Fibroblast of upper back skin (primary cell): ENCODE data around the gene SPIN2A.
"Not testable (repeated sequence)": the region's sequence is repeated elsewhere in the genome, so short reads cannot be mapped to it uniquely, and the experiment has no call there.

Experiments
- DNase-seq: peaks from one replicate; pipeline ENCODE4 v3.0.0-alpha.2; 2013

The SPIN2A gene

DNA sequence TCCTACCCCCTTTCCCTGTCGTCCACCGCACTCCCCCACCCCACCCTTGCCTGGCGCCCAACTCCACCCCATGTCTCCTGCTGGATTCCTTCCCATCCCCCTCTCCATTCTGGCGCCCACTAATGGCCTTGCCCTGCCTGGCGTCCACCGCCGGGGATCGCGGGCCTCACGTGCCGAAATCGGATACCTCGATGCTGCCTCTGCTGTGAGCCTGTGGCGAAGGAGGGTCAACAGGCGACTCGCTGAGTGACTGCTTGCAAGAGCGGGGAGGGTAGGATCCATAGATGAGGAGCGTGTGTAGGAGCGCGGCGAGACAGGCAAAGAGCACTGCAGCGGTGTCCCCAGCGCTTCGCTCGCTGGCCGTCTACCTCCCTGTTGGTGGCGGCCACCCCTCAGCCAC lies at the start of gene SPIN2A:
TSS of gene SPIN2A (minus strand) at position 325 of the 400 bp plus-strand sequence. CDS start 800 bp downstream, outside the sequence.
- peak; percentile 4 for DNase-seq

DNA sequence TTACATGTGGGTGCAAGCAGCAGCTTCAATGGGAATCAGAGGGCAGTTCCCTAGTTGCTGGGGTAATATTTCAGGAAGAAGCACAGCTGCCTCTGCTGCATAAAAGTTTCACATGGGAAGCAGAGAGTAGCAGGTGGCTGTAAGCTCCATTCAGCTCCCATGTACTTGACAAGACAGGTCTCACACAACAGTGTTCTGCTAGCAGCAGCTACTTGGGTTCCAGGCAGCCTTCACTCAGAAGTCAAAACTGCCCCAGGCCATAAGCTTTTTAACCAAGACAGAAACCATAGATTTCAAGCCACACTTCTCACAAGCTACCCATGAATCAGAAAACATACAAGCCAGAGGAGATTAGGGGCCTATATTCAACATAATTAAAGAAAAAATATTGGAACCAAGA lies 41.4 kb upstream of the SPIN2A start:
- no peak for DNase-seq

GRCh38 chrX:57177070-57177469 lies 39.9 kb upstream of the SPIN2A start:
- no peak for DNase-seq

DNA sequence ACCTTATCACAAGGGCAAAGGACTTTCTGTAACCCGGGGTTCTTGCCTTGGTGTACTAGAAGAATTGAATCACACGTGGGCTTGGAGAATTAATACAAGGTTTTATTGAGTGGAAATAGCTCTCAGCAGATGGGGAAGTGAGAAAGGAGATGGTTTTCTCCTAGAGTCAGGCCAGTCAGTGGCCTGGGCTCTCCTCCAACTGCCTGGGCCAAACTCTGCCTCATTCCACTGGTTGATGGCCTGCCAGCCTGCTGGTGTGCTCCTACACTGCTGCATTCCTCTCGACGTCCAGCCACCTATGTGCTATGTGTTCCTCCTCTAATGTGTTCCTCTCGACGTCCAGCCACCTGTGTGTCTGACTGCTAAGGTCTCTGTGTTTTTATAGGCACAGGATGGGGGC lies 35.3 kb upstream of the SPIN2A start:
- no peak for DNase-seq

GRCh38 chrX:57156397-57157049 lies 19.3 kb upstream of the SPIN2A start:
- DNase-seq, result no peak

DNA sequence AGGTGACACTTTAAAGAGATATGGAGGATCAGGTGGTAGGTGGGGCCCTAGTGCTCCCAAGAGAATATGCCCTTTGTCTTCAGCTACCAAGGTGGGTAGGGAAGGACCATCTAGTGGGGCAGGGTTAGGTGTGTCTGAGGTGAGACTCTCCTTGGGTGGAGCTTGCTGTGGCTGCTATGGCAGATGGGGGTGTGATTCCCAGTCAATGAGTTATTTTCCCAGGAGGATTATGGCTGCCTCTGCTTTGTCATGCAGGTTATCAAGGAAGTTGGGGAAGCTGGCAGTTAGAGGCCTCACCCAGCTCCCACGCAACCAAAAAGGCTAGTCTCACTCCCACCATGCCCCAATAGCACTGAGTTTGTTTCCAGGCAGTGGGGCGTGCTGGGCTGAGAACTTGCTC lies 18.0 kb upstream of the SPIN2A start:
- no peak for DNase-seq

DNA sequence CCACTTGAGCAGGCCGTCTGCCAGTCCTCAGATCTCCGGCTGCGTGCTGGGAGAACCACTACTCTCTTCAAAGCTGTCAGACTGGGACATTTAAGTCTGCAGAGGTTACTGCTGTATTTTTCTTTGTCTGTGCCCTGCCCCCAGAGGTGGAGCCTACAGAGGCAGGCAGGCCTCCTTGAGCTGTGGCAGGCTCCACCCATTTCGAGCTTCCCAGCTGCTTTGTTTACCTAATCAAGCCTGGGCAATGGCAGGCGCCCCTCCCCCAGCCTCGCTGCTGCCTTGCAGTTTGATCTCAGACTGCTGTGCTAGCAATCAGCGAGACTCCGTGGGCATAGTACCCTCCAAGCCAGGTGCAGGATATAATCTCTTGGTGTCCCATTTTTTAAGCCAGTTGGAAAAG lies 15.0 kb upstream of the SPIN2A start:
- not testable (repeated sequence) for DNase-seq

- no peak for DNase-seq
Observed at GRCh38 chrX:57138674-57139073, 1.5 kb upstream of the SPIN2A start.

- peak; percentile 58 for DNase-seq
Observed at GRCh38 chrX:57137501-57137900, 304 bp upstream of the SPIN2A start.

- not testable (repeated sequence) for DNase-seq
Observed at GRCh38 chrX:57136589-57136988, 608 bp downstream of the SPIN2A start.

DNA sequence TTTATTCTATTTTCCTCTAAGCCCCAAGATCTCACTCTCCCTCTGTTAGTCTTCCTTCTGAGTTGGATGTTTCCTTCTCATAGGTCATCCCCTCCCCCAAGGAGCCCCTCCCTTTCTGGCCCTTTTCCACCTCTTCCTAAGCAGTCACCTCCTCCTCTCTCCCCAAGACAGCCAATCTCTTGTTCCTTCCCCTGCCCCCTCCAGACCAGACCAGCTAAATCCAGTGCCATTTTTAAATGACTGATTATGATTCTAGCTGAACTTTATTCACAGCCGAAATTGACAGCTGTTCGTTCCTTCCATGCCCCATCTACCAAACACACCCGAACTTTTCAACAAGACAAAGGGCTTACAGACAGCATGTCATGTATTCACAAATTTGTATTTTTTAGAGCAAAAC lies 1.9 kb downstream of the SPIN2A start:
- no peak for DNase-seq

- no peak for DNase-seq
Observed at GRCh38 chrX:57134702-57135101, 2.5 kb downstream of the SPIN2A start.

- DNase-seq, result no peak
Observed at GRCh38 chrX:57133706-57134105, 3.5 kb downstream of the SPIN2A start.

GRCh38 chrX:57133284-57133683 lies 3.9 kb downstream of the SPIN2A start:
- not testable (repeated sequence) for DNase-seq

- no peak for DNase-seq
Observed at GRCh38 chrX:57132046-57132445, 5.2 kb downstream of the SPIN2A start.

GRCh38 chrX:57121816-57122215 lies 15.4 kb downstream of the SPIN2A start:
- no peak for DNase-seq

DNA sequence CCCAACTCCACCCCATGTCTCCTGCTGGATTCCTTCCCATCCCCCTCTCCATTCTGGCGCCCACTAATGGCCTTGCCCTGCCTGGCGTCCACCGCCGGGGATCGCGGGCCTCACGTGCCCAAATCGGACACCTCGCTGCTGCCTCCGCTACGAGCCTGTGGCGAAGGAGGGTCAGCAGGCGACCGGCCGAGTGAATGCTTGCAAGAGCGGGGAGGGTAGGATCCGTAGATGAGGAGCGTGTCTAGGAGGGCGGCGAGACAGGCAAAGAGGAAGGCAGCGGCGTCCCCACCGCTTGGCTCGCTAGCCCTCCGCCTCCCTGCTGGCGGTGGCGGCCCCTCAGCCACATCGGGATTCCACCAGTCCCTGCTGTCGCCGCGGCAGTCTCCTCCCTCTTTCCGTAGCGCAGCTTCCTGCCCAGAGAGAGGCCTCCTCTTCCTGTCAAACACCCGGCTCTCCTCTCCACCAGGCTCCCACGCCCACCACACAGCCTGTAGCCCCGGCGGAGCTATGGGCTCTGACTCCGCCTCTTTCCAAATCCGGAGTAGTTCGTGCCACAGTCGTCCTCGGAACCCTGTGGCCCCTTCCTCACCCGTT lies 15.9 kb downstream of the SPIN2A start, which contains the start of gene SPIN2B:
TSS of gene SPIN2B (minus strand) at position 387 of the 594 bp plus-strand sequence.
- DNase-seq, result peak; percentile 78

- not testable (repeated sequence) for DNase-seq
Observed at GRCh38 chrX:57120619-57121161, 16.5 kb downstream of the SPIN2A start.

- no peak for DNase-seq
Observed at GRCh38 chrX:57119416-57119815, 17.8 kb downstream of the SPIN2A start.

DNA sequence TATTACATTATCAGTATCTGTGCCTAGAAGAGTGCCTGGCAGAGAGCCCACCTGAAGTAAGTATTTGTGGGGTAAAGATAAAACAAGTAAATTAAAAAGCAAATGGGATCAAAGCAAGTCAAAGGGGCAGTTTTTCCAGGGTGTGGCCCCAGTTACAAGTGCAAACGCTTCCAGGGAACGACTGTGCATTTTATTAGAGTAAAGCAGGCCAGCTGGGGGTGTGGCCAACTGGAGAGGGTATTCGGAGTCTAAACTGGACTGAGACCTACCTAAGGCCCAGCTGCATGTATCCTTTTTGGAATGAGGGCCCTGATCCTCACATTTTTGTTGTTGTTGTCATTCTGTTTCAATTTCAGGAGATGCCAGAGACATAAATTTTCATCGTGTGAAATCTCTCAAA lies 19.6 kb downstream of the SPIN2A start:
- DNase-seq, result not testable (repeated sequence)

DNA sequence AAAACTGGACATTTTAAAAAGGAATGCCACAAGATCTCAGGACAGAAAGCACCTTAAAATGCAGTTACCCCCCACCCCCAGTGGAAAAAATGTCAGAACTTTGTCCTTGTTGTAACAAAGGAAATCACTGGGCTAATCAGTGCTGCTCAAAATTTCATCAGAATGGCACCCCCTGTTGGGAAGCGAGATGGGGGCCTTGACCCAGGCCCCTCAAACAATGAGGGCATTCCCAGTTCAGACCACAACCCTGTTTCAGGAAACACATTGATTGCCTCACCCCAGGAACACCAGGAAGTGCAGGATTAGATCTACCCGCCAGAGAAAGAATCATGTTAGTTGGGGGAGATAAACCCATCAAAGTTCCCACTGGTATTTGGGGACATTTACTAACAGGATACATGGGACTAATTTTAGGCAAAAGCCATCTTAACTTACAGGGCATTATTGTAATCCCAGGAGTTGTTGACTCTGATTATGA lies 32.2 kb downstream of the SPIN2A start:
- DNase-seq, result no peak

GRCh38 chrX:57104406-57104805 lies 32.8 kb downstream of the SPIN2A start:
- no peak for DNase-seq

DNA sequence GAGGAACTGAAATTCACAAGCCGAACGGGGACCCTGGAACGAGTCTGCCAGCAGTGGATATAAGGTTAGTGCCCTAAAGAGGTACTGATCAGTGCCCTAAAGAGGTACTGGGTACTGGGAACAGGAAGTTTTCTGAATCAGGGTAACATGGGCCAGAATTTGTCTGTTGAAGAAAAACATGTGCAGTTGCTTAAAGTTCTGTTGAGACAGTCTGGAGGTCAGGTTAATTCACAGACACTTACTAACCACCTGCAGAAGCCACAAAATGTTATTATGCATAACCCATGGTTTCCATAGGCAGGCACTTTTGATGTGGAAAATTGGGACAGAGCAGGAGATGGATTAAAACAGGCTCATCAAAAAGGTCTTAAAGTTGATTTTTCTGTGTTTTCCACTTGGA lies 33.7 kb downstream of the SPIN2A start:
- no peak for DNase-seq

DNA sequence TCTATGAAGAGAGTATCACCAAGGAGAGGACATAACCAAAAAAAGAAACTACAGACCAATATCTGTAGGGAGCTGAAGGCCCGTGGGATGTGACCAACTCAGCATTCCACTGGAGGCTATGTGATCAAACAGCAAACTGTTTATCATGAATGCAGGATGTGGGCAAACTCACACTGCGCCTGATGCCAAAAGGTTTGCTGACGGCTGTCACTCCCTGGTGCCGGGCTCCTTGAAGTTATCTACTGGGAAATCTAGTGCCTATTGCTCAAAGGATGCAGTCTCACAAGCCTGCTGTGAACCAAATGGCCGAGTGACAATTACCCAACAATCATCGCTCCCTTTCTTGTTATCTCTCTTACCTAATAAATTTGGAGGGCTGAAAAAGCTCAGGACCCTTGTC lies 34.3 kb downstream of the SPIN2A start:
- not testable (repeated sequence) for DNase-seq
